ENCODE data around the gene AFAP1.

Gene AFAP1

DNA sequence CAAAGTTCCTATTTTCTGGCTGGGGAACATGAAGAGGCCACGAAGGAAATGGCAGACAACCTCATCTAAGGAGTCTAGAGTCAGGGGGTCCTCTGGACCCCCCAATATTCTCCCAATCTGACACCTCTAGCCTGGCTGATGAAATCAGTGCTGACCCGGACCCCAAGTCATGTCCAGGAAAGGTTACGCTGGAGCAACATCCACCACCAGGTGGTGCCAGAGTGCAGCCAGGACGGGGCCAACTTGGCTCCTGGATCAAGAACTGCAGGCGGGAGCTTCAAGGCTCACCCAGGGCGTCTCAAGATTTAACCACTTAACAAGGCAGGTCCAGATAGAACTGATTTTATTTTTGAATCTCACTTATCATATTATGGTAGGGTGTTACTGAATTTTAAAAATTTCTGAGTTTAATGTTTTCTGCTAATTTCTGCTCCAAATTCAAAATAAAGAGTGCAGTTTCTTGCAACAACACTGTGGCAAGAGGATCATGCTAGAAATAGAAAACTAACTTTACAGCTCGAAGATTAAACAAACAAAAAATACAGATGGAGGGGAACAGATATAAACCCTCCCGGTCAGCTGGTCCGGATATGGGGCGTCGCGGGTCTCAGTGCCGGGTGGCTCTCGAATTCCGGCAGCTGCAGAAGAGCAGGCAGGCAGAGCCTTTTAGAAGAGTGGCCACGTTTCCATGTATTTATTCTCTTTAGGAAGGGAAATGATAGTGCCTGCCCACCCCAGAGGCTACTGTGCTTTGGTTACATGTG is 135.5 kb downstream of the AFAP1 start:
- peak; percentile 80 for DNase-seq (ENCODE audit: low read depth)

DNA sequence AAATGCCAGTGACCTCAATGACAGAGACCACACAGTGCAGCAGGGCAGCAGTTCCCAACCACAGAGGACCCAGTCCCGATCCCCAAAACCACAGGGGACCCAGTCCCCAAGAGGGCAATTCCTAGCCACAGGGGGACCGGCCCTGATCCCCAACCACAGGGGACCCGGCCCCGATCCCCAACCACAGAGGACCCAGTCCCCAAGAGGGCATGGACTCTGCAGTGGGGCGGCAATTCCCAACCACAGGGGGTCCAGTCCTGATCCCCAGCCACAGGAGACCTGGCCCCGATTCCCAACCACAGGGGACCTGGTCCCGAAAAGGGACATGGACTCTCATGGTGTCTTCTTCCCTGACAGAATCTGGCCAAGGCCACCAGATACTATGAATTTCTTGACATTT is 136.3 kb downstream of the AFAP1 start:
- DNase-seq (ENCODE audit: low read depth) = no peak

DNA sequence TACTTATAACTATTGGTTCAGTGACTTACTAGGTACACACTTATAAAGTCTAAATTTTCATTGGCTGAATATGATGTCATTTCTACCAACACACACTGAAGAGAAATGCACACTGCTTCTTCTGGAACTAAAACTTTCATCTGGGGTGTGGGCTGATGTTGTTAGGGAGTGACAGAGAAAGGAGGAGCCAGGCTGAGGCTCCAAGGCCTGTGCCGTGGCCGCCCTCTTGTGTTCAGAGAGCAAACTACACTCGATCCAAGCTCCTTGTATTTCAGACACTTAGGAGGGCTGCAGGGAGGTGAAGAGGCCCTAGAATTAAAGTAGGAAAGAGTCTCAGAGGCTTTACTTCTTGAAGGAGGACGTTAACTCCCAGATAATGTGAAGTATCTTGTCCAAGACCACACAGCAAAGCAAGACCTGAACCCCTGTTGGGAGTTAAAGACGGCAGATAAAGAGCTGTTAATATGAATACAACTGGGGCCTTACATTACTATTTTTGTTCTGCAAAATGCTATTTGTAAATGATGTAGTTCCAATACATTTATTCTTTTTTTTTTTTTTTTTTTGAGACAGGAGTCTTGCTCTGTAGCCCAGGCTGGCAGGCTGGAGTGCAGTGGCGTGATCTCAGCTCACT is 137.5 kb downstream of the AFAP1 start:
- peak; percentile 88 for DNase-seq (ENCODE audit: low read depth)

DNA sequence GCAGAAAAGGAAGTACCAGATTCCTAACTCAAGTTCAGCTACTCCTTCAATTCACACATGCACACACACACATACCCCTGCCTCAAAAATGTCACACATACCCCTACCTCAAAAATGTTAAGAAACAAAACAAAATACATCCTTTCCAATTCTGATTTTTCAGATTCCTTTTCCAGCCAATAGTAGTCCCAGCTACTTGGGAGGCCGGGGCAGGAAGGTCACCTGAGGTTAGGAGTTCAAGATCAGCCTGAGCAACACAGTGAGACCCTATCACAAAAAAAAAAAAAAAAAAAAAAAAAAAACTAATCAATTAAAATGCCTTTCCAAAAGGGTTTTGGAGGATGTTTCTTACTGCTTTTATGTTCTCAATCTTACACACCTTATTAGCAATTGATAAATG is 138.0 kb downstream of the AFAP1 start:
- no peak for DNase-seq (ENCODE audit: low read depth)

DNA sequence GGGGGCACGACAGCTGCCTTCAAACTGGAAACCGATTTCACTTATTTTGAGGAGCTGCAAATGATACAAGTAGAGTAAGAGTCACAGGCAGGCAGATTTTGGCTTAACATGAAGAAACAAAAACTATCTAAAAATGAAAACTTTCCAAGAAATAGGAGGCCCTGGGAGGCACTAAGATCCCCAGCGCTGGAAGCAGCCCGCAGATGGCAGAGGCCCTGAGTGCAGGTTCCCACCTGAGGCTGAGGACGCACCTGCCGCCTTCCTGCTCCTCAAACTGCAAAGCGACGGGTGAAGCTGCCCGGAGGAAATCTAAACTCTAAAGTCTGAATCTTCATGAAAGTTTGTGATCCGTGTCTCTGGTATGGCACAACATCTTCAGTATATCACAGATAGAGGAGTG is 138.7 kb downstream of the AFAP1 start:
- no peak for DNase-seq (ENCODE audit: low read depth)

DNA sequence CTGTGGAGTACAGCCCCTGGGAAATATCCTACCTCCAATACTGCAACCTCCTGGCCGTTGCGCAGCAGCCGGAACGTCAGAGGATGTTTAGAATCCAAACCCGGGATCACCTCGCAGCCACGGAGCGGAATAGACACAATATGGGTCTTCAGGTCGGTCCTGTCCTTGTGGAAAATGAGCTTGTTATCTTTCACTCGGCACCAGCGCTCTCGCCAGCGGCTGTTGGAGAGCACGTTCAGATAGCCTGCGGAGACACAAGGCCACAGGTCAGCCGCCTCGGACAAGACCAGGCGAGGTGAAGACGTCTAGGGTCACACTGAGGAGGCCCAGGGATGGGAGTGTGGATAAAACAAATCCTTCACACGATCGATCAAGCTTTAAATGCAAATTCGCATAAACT is 139.3 kb downstream of the AFAP1 start:
- no peak for DNase-seq (ENCODE audit: low read depth)

DNA sequence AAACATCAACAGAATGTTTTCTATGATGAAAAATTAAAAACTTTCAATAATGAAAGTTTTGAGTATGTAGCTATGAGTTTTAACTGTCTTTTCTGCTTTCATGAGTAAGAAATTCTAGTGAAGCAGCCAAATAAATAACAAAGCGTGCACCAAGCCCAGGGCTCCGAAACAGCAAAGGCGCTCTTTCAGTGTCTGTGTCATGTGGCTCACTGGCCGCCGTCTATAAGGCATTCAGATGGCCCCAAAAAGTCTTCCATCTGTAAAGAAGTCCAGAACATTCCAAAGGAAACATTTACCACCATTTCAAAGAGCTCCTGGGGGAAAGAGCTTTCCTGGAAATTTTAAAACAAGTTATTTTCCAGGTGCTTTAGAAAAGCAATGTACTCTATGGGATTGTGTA is 139.9 kb downstream of the AFAP1 start:
- no peak for DNase-seq (ENCODE audit: low read depth)

DNA sequence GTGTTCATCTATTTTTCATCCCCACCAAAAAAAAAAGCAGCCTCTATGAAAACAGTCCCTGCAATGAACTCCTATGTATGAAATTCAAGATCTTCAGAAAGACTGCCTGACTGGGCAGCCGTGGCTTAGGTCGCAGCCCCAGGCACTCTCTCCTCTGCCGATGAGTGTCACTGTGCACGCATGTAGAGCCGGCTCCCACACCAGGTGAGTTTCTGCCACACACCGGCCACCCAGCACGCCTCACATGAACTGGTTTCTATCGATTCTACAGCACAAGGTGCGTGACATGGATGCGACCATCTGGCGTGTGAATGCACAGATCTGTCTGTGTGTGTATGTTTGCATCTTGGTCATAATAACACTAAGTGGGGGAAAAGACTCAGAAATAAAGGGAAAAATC is 140.4 kb downstream of the AFAP1 start:
- DNase-seq (ENCODE audit: low read depth) = no peak

DNA sequence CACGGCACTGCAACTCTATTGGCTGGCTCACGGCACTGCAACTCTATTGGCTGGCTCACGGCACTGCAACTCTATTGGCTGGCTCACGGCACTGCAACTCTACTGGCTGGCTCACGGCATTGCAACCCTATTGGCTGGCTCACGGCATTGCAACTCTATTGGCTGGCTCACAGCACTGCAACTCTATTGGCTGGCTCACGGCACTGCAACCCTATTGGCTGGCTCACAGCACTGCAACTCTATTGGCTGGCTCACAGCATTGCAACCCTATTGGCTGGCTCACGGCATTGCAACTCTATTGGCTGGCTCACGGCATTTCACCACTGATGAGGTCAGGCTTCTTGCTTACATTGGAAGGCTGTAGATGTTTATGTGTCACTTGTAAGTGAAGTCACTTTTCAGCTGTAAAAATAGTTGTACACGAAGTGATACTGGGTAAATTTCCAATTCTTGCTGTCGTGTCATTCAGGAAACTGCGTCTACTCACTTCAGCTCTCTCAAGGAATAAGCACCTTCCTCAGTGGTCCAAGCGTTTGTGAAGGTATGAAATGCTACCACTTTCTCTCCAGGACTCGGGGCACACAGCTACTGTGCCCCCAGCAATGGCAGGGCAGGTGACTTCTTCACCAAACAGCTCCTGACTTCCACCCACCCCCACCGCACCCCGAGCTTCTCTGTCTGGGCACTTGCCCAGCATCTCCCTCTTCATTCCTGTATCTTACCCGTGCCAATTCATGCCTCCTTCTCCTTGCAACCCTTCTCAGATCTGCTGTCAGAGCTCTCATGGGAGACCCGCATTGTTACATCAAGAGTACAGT is 141.3 kb downstream of the AFAP1 start:
- peak; percentile 55 for DNase-seq (ENCODE audit: low read depth)

DNA sequence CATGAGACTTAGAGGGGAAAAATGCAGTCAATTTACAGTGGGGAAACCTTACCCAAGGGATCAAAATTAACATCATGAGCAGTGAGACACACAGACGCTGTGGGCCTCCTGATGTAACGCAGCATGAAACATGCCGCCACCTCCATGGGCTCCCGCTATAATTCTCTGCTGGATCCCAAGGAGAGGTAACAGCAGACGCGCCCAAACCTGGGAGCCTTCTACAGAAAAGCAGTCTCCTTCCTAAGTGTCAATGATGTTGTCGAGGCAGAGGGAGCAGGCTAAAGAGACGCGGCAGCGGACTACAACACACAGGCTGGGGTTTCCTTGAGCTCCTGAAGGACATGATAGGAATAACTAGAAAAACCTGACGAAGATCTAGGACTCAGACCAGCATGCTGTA is 142.3 kb downstream of the AFAP1 start:
- DNase-seq (ENCODE audit: low read depth) = no peak

DNA sequence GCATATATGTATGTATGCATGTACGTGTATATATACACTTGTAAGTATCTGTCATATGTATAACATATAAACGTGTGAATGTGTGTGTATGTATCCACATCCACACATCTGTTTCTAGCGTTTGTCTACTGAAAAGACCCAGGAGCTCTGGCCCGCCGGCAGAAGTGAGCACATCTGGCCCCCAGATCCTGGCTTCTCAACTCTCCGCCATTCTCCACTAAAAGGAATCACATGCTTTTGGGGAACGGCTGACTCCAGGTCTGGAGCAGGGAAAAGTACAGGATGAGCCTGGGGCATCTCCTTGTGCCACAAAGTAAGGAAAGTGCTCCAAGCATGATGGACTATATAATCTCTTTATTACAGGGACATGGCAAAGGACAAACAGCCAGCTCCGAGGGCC is 143.7 kb downstream of the AFAP1 start:
- no peak for DNase-seq (ENCODE audit: low read depth)

DNA sequence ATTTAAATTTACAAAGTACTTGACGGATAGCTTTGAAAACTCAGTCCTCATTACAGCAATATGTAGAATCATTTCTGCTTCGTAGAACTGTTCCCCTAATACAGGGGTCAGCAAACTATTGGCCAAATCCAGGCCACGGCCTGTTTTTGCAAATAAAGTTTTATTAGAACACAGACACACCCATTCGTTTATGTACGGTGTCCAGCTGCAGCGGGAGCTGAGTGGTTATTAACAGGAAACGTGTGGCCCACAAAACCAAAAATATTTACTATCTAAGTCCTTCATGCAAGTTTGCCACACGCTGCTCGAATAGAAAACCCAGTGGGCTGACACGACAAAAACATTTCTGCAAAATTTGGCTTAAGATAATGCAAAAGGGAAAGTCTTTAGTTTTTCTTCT is 146.5 kb downstream of the AFAP1 start:
- no peak for DNase-seq (ENCODE audit: low read depth)

DNA sequence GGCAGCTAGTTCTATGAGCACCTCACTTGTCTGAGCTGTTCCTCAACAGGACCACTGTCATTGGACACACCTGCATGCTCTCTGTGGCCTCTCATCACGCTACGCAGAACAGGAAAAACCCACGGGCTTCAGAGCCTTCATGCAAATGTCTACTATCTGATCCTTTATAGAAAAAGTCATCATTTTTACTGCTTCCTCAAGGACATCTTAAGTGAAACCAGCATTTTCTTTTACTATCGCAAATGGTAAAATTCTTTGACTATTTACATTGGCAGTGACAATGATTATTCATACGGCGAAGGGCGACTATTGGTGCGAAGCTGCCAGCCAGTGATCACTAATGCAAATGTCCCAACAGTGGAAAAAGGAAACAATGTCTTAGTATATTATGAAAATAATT is 147.0 kb downstream of the AFAP1 start:
- DNase-seq (ENCODE audit: low read depth) = no peak

DNA sequence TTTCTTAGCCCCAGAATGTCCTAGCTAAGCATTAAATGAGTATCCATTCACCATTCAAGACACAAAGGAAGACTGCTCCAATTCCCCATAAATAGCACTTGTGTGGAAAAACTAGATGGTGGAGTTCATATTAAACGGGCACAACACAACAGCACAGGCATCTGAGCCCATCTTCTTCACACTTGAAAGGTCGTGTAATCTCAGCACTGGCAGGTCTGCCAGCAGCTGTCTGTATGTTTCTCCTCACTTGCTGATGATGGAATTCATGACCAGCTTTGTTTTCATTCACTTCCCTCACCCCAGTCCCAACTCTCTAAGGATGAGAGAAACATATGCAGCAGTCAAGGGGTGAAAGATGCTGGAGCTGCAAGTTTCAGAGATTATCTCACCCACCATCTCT is 148.7 kb downstream of the AFAP1 start:
- no peak for DNase-seq (ENCODE audit: low read depth)

DNA sequence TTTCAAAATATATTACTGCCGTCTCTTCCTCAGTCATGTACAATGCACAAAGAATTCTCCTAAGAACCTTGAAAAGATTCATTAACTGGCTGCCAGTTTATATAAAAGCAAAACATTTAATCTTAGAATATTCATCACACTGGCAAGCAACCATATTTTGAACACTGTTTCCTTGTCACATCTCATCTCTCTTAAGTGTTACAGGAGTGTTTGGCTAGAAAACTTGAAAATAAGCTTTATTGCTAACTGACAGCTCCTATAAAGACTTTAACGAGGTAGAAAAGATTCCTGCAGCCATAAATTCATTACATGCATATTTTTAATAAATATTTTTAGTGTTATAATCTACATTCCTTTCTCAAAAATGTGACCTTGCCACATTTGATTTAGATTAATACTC is 149.6 kb downstream of the AFAP1 start:
- no peak for DNase-seq (ENCODE audit: low read depth)

DNA sequence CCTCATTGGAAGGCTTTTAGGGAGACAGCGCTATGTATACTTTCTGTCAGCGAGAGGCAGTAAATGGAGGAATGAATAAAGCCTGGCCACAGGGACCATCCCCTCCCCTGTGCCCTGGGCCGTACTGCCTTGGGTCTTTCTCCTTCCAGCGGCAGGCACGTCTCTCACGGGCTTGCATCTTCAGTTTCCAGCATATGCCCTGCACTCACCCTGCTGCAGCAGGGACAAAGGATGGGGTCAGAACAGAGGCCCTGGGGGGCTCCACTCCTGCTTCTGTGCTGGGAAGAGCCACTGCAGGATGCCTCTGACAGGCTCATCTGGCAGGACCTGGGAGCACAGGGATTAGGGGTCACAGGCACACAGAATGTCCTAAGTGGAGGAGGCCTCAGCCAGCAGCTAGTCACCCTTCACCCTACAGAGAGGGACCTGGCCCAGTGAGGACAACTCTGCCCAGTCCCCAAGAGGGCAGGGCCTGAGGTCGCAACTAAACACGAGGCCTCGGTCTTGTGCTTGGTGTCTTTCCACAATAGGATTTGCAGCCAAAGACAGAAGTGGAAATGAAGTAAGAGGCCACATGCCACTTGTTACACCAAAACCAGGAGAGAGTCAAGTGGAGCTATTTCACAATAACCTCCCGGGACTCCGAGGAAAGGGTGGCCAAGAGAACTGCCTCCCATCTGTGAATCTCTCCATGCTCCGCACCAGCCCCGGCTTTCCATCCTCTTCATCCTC is 150.8 kb downstream of the AFAP1 start:
- DNase-seq (ENCODE audit: low read depth) = no peak

DNA sequence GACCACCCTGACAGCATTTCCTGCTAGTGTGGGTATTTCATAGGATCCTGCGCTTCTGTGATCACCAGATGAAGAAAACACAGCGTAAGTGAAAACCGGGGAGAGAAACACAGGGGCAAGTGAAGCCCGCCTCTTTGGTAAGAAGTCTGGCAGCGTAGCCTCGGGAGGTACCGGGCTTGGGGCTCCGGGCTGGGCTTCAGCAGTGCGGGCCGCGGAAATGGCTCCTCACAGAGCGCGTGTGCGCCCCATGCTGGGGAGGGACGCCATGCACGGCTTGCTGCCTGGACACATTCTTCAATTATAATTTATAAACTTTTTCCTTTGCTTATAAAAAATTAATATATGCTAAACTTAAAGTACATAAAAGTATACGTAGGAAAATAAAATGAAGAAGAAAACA is 151.5 kb downstream of the AFAP1 start:
- no peak for DNase-seq (ENCODE audit: low read depth)

DNA sequence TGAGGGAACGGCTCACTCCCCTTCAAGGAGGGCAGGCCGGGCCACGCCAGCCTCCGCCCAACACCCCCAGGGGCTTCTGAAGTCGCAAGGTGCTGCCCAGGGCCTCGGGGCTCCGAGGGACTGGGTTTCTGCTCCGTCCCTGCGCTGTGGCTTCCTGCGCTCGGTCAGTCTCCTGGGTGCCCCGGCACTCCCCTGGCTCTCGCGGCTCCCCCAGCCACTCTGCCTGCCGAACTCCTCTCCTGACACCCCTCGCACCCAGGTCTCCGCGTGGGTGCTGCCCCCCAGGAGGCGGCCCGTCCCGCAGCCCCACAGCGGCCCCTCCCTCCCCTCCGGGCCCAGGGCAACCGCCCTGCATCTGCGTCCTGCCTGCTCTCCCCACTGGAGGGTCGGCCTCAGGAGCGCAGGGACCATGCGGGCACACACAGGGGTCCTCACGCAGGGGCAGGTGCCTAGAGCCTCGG is 151.9 kb downstream of the AFAP1 start:
- no peak for DNase-seq (ENCODE audit: low read depth)

DNA sequence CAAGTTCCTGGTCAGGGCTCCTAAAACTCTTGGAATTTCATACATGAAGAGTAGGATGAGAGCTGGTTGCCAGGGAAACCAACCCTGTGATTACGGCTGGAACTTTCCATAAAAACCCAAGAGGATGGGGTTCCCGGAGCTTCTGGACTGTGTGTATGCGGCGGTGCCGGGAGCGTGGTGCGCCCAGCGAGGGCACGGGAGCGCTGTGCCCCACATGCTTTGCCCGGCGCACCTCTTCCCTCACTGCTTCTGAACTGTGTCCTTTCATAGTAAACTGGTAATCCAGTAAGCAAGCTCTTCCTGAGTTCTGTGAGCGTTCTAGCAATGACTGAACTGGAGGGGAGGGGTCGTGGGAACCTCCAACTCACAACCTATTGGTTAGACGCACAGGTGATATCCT is 152.6 kb downstream of the AFAP1 start:
- DNase-seq (ENCODE audit: low read depth) = no peak

DNA sequence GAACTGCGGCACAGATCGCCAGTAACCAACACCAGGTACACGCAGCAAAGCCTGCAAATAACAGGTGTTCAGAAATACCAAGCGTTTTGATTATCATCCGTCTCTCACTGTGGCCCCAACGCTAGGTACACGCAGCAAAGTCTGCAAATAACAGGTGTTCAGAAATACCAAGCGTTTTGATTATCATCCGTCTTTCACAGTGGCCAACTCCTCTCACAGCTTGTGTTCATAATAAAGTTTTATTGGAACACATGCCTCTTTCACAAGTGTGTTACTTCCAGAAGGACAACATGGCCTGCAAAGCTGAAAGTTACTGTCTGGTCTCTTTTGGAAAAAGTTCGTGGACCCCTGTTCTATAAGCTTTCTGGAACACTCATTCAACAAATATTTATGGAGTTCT is 153.1 kb downstream of the AFAP1 start:
- no peak for DNase-seq (ENCODE audit: low read depth)

DNA sequence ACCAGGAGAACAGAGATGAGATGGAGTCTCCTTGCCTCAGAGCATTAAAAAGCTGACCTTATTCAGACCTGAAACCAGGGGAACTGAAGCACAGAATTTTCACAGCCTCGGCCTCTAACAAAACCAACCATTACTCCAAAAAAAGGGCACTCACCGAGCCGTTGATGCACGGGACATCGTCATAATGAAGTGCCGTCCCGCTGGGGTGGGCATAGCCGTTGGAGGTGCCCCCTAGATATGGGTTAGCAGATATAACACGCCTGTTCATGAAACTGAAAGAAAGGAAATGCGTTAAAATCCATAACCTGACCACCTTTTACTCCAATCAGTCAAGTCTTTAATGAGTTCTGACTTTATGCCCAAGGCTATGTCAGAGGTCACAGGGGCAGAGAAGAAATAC is 153.6 kb downstream of the AFAP1 start:
- DNase-seq (ENCODE audit: low read depth) = no peak

DNA sequence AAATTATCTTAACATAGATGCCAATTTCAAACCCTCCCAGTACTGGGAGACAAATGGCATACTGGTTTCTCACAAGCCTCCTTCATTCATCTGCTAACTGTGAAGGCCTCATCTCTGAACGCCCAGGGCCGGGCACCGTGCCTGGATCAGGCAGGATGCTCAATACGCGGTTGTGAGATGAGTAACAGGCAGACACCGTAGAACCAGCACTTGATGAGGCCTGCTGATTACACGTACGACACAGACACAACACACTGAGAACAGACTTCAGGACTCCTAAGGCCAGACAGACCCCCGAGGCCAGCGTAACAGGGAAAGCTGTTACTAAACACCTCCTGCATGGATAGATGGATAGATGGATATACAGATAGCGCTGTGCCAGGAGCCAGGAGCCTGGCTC is 154.6 kb downstream of the AFAP1 start:
- peak; percentile 92 for DNase-seq (ENCODE audit: low read depth)
